ENCODE results near the gene RXFP3.

RXFP3 gene

GRCh38 chr5:33957577-33958150, 21.5 kb downstream of the RXFP3 start:
- no peak for DNase-seq (ENCODE audit: low read depth)
- no peak overlapping the region for H3K4me3 ChIP-seq (ENCODE audit: low read depth, low read length)
- TF ChIP-seq MAX (IDR thresholded peaks at IDR 0.05; ENCODE audit: low read depth, low read length) (no peak), POLR2A (IDR thresholded peaks at IDR 0.05; ENCODE audit: extremely low read depth, insufficient read length) (no peak), MYC (IDR thresholded peaks at IDR 0.05; ENCODE audit: low read depth, low read length) (no peak), CTCF (IDR thresholded peaks at IDR 0.05; ENCODE audit: low read depth, low read length) (no peak)

- DNase-seq (ENCODE audit: low read depth), result no peak
- H3K4me3 ChIP-seq (ENCODE audit: low read depth, low read length), result no peak overlapping the region
- TF ChIP-seq MAX (IDR thresholded peaks at IDR 0.05; ENCODE audit: low read depth, low read length), result no peak
- TF ChIP-seq CTCF (IDR thresholded peaks at IDR 0.05; ENCODE audit: low read depth, low read length), result no peak
- TF ChIP-seq MYC (IDR thresholded peaks at IDR 0.05; ENCODE audit: low read depth, low read length), result no peak
- TF ChIP-seq POLR2A (IDR thresholded peaks at IDR 0.05; ENCODE audit: extremely low read depth, insufficient read length), result no peak
Observed at GRCh38 chr5:33958176-33958575, 22.0 kb downstream of the RXFP3 start.

- H3K4me3 ChIP-seq (ENCODE audit: low read depth, low read length), result no peak overlapping the region
- no peak for TF ChIP-seq POLR2A (IDR thresholded peaks at IDR 0.05; ENCODE audit: extremely low read depth, insufficient read length)
- no peak for TF ChIP-seq MAX (IDR thresholded peaks at IDR 0.05; ENCODE audit: low read depth, low read length)
- no peak for TF ChIP-seq CTCF (IDR thresholded peaks at IDR 0.05; ENCODE audit: low read depth, low read length)
- TF ChIP-seq MYC (IDR thresholded peaks at IDR 0.05; ENCODE audit: low read depth, low read length), result no peak
- no peak for DNase-seq (ENCODE audit: low read depth)
Observed at GRCh38 chr5:33964132-33964700, 28.0 kb downstream of the RXFP3 start.

- TF ChIP-seq POLR2A (IDR thresholded peaks at IDR 0.05; ENCODE audit: extremely low read depth, insufficient read length) (no peak), CTCF (IDR thresholded peaks at IDR 0.05; ENCODE audit: low read depth, low read length) (no peak), MAX (IDR thresholded peaks at IDR 0.05; ENCODE audit: low read depth, low read length) (no peak), MYC (IDR thresholded peaks at IDR 0.05; ENCODE audit: low read depth, low read length) (no peak)
- DNase-seq (ENCODE audit: low read depth), result no peak
- H3K4me3 ChIP-seq (ENCODE audit: low read depth, low read length), result no peak overlapping the region
Observed at GRCh38 chr5:33966805-33967204, 30.6 kb downstream of the RXFP3 start.

- DNase-seq (ENCODE audit: low read depth), result no peak
- TF ChIP-seq MYC (IDR thresholded peaks at IDR 0.05; ENCODE audit: low read depth, low read length) (no peak), POLR2A (IDR thresholded peaks at IDR 0.05; ENCODE audit: extremely low read depth, insufficient read length) (no peak), MAX (IDR thresholded peaks at IDR 0.05; ENCODE audit: low read depth, low read length) (no peak), CTCF (IDR thresholded peaks at IDR 0.05; ENCODE audit: low read depth, low read length) (no peak)
Observed at GRCh38 chr5:33968211-33969005, 32.2 kb downstream of the RXFP3 start.

More at GRCh38 chr5:33968211-33969005, 32.2 kb downstream of the RXFP3 start:
- H3K4me3 ChIP-seq (ENCODE audit: low read depth, low read length), result no peak overlapping the region
